ENCODE data around the gene TNFSF13.
"Not testable (repeated sequence)": the region's sequence is repeated elsewhere in the genome, so short reads cannot be mapped to it uniquely, and the experiment has no call there.

TNFSF13 gene

GRCh38 chr17:7593296-7593695 lies 34.7 kb downstream of the TNFSF13 start:
- FAIRE-seq = no peak

GRCh38 chr17:7597561-7597960 lies 39.0 kb downstream of the TNFSF13 start:
- not testable (repeated sequence) for FAIRE-seq

GRCh38 chr17:7606280-7606679 lies 47.7 kb downstream of the TNFSF13 start:
- FAIRE-seq = no peak

- no peak for FAIRE-seq
Observed at GRCh38 chr17:7610641-7611040, 52.1 kb downstream of the TNFSF13 start.

Measured in TTC549 (cell line).